Esophagus mucosa (tissue), 1 donor: ENCODE results near the gene CACNB2. TPM values are rescaled to one million over a fixed set of nuclear protein-coding genes. Genes with fewer than 3 reads are reported as not detected.

Source experiments
- ATAC-seq: fragments of 200-7000 bp; cut with Tn5 transposase; one replicate; pipeline ENCODE4 v1.9.1; 2020
- total RNA-seq: library from RNA; stranded (reverse); gene quantifications from one replicate; pipeline ENCODE4 v1.2.4, GENCODE V29; 2023
- donor health status: DM: yes; HTN: yes; CAD: no.

CACNB2 gene
- total RNA-seq, 1 donor from 2014 or later, result 0.40 TPM

- ATAC-seq, result no peak
Measured at GRCh38 chr10:18294633-18295032, 154.4 kb downstream of the CACNB2 start.

DNA sequence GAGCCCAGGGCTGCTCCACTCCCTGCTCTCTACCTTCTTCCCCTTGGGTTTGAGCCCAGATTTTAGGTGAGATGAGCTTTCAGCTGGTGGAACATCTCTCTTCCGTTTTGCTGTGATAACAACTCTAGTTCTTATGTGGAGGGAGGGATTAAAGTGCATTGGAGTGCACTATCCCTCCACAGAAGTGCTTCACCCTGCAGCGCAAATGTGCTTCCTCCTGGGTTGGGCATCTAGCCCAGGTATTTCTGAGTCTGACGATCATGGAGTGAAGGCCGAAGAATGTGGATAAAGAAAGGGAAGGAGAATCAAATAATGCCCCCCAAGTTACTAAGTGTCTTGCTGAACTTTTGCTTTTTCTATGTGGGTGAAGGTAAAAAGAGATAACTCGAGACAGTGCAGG is 157.4 kb downstream of the CACNB2 start:
- ATAC-seq, result no peak

- ATAC-seq, result no peak
Measured at GRCh38 chr10:18298256-18298655, 158.0 kb downstream of the CACNB2 start.

DNA sequence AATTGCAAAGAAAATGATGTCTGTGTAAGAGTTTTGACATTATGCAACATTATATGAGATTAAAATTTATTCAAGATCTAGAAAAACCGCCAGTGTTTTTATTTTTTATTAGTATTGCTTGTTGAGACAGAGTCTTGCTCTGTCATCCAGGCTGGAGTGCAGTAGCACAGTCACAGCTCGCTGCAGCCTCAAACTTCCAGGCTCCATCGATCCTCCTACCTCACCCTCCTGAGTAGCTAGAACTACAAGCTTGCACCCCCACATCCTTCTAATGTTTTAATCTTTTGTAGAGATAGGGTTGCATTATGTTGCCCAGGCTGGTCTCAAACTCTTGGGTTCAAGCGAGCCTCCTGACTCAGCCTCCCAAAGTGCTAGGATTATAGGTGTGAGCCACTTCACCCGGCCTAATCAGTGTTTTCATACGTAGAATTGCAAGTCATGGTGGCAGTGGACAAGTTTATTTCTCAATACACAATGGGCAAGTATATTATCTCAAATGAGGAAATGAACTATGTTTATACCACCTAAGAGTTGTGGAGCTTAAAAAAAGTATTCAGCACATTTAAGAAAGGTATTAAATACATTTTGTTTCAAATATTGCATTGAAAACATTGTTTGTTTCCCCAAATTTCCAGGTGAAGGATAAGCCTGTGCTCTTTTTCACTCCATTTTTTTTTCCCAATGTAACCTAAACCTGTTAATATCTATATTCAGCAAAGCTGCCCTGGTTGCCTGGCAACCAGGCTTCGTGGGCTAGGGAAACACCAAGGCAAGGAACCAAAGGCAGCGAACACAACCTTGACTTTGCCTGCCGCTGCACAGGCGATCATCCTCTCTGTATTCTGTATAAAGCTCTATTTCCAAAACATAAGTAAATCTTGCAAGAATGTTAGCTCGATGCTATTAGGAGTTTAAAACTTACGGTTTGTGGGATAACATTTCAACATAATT is 163.9 kb downstream of the CACNB2 start:
- ATAC-seq, result no peak

DNA sequence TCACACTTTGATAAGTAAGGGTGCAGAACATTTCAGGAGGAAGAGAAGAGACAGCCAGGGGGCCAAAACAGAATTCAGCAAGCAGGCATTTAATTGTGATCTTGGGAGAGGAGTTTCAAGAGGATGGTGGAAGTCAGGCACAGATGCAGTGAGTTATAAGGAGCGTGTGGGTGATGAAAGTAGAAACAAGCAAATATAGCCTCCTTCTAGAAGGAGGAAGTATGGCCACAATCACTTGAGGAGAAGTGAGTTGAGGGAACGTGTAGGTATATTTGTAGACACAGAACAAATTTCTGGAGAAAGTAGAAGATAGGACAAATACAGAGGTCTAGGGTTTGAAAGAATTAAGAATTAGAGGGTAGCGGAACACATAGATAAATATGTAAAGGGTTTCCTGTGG is 165.8 kb downstream of the CACNB2 start:
- no peak for ATAC-seq

DNA sequence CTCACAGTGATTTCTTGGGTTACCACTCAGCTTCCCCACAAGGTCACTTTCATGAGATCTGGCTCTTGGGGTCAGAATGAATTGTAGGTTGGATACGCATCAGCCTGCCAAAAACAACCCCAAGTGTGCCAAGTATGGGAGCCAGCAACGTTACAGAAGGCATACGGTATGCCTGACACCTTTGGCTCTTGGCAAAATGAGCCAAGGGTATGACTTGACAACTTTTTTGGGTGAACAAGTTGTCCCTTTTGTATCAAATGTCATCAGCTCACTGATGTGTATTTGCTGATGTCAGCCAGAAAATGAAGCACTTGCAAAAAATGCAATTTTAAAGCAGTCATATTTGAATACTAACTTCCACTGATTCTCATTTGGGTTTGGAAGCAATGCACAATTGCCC is 168.4 kb downstream of the CACNB2 start:
- no peak for ATAC-seq

- no peak for ATAC-seq
Measured at GRCh38 chr10:18310761-18311160, 170.5 kb downstream of the CACNB2 start.

- ATAC-seq, result no peak
Measured at GRCh38 chr10:18312374-18313139, 172.3 kb downstream of the CACNB2 start.

- no peak for ATAC-seq
Measured at GRCh38 chr10:18313140-18313530, 172.9 kb downstream of the CACNB2 start.

DNA sequence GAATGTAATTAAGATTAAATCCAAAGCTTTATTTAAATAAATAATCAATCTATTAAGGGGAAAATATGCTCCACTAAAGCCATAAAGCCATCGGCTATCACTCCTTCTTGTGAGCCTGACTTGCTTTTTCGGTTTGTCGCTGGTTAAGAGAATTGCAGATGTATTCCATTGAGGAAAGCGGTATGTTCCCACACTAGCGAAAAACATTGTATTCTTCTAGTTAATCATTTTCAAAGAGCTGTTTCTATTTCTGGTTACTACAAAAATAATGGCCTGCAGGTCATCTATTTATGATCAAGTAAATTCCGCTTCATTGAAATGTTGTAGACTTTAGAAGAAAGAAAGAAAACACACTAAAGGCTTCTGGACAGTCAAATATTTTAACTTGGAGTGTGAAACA is 173.4 kb downstream of the CACNB2 start:
- ATAC-seq, result no peak

GRCh38 chr10:18319628-18320027 is 179.4 kb downstream of the CACNB2 start:
- no peak for ATAC-seq

DNA sequence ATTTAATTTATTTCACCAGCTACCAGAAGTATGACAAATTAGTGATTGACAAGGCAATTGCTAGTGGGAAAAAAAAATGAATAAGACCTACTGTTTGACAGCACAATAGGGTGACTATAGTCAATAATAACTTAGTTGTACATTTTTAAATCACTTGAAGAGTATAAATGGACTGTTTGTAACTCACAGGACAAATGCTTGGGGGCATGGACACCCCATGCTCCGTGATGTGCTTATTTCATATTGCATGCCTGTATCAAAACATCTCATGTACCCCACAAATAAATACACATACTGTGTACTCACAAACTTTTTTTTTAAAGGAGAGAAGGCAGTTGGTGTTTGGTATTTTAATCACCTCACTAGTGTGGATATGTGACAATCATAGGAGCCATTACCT is 181.1 kb downstream of the CACNB2 start:
- no peak for ATAC-seq

- ATAC-seq, result no peak
Measured at GRCh38 chr10:18323916-18324315, 183.7 kb downstream of the CACNB2 start.

GRCh38 chr10:18325410-18325809 is 185.2 kb downstream of the CACNB2 start:
- no peak for ATAC-seq

- no peak for ATAC-seq
Measured at GRCh38 chr10:18325889-18326531, 185.8 kb downstream of the CACNB2 start.

GRCh38 chr10:18328941-18329340 is 188.7 kb downstream of the CACNB2 start:
- no peak for ATAC-seq

GRCh38 chr10:18332048-18332447 is 191.8 kb downstream of the CACNB2 start:
- no peak for ATAC-seq

DNA sequence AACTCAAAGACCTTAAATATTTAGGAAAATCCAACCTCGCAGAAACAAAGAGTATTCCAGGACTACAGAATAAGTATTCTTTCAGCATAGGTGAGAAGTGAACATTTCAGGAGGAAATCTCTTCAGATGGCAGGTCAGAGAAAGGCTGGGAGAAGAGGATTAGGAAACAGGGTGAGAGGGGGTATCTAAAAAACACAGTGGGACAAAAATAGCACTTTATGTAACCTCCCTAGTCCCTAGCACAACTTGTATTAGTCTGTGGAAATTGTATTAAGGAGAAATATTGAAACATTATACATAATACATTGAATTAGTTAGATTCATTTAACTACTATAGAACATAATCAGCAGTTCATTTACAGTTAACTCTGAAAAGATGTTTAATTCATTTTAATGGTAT is 192.3 kb downstream of the CACNB2 start:
- ATAC-seq, result no peak

DNA sequence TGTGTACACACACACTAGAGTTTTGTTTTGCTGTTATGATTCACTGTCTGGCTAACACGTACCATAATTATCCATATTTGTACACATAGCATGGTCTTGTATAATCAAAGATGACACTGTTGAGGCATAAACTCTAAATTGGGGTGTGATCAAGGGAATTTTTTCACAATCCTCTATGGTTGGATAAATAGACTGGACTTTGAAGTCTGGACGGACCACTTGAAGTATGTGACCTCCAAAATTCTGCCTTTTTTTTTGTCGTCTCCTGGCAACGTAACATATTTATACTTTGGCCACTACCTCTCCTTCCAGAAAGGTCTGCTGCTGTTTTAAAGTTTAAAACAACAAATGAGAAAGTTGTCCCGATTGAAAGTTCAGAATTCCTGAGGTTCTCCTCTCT is 193.4 kb downstream of the CACNB2 start:
- no peak for ATAC-seq

- no peak for ATAC-seq
Measured at GRCh38 chr10:18334116-18334867, 194.1 kb downstream of the CACNB2 start.

GRCh38 chr10:18340496-18341051 is 200.3 kb downstream of the CACNB2 start:
- ATAC-seq, result no peak

DNA sequence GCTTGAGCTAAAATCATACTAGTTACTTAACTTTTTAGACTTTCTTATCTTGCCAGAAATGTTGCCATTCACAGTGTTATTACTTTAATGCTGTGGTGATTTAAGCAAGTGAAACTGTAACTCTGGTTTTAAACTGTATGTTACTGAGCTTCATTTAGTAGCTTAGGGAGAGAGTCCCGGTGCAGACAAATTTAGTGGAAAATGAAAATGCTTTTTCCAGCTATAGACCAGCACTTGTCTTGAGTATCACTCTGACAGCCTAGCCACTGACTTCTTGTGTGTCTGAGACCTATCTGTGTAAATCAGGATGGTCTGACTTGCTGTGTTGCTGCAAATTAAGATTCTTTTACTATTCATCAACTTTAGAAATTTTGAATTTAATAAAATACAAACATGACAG is 200.8 kb downstream of the CACNB2 start:
- no peak for ATAC-seq
